Fibroblast of lung (primary cell): ENCODE data around the gene ZNF682.

Source experiments
- CTCF ChIP-seq, 2 donors: IDR thresholded peaks in 1 of 2; conservative IDR thresholded peaks in 1 of 2; 1 replicate in 1 of 2; 2 replicates in 1 of 2; pipeline ENCODE4 v1.5.1; 2011 to 2012; ENCODE audit warnings: low read length in 2 of 2, control low read depth in 1 of 2, inconsistent platforms in 1 of 2, low read depth in 1 of 2, mild to moderate bottlenecking in 1 of 2
- EZH2 ChIP-seq: IDR thresholded peaks from 2 replicates; pipeline ENCODE4 v1.5.1; 2012; ENCODE audit warnings: low read length, control low read depth, mild to moderate bottlenecking; ENCODE audit errors: missing control alignments

DNA sequence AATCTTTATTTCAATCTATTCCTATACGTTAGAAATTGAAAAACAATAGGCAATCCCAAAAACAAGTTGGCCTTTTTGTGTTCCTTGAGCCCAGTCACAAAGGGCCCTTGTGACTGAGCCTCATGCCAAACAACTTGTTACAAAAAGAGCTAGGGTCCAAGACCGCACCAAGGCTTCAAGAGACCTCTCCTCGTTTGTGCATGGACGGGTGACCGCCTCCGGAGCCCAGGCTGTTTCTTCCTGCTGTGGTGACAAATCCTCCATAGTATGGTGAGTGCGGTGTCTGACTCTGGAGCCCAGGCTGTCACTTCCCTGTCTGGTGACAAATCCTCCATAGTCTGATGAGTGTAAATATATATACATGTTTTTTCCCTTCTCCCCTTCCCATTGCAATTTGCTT lies 74.9 kb downstream of the ZNF682 start:
- TF ChIP-seq CTCF (conservative IDR thresholded peaks at IDR 0.05 in 1 of 2, IDR thresholded peaks at IDR 0.05 in 1 of 2; ENCODE audit: low read depth in 1 of 2, low read length in 2 of 2): no peak
- TF ChIP-seq EZH2: no peak
